NCI-H1105 treated with DMSO at 0.1 percent for 48 hours (cell line): ENCODE results near the gene NTRK2.

Experiments
- DNase-seq: peaks from one replicate; lab custom pipeline; 2025; lab: John Stamatoyannopoulos, UW

Gene NTRK2

GRCh38 chr9:84781458-84781857 is 111.9 kb downstream of the NTRK2 start:
- no peak for DNase-seq

- DNase-seq = no peak
Observed at GRCh38 chr9:84781931-84782866, 112.7 kb downstream of the NTRK2 start.

GRCh38 chr9:84785792-84786547 is 116.4 kb downstream of the NTRK2 start:
- no peak for DNase-seq

- no peak for DNase-seq
Observed at GRCh38 chr9:84788803-84789462, 119.4 kb downstream of the NTRK2 start.

- no peak for DNase-seq
Observed at GRCh38 chr9:84789463-84789830, 119.9 kb downstream of the NTRK2 start.

- no peak for DNase-seq
Observed at GRCh38 chr9:84791643-84792042, 122.1 kb downstream of the NTRK2 start.

GRCh38 chr9:84793251-84793650 is 123.7 kb downstream of the NTRK2 start:
- no peak for DNase-seq

- no peak for DNase-seq
Observed at GRCh38 chr9:84794981-84795637, 125.6 kb downstream of the NTRK2 start.

GRCh38 chr9:84796404-84796803 is 126.9 kb downstream of the NTRK2 start:
- no peak for DNase-seq

- DNase-seq = no peak
Observed at GRCh38 chr9:84799251-84799650, 129.7 kb downstream of the NTRK2 start.

- no peak for DNase-seq
Observed at GRCh38 chr9:84804951-84805694, 135.6 kb downstream of the NTRK2 start.

- DNase-seq = no peak
Observed at GRCh38 chr9:84807431-84807830, 137.9 kb downstream of the NTRK2 start.

GRCh38 chr9:84807870-84808390 is 138.4 kb downstream of the NTRK2 start:
- DNase-seq = no peak

- no peak for DNase-seq
Observed at GRCh38 chr9:84808416-84808815, 138.9 kb downstream of the NTRK2 start.

- no peak for DNase-seq
Observed at GRCh38 chr9:84811072-84811750, 141.7 kb downstream of the NTRK2 start.

GRCh38 chr9:84811751-84812074 is 142.2 kb downstream of the NTRK2 start:
- no peak for DNase-seq

- no peak for DNase-seq
Observed at GRCh38 chr9:84812355-84812754, 142.8 kb downstream of the NTRK2 start.

- no peak for DNase-seq
Observed at GRCh38 chr9:84812847-84813246, 143.3 kb downstream of the NTRK2 start.

- DNase-seq = no peak
Observed at GRCh38 chr9:84815554-84815953, 146.0 kb downstream of the NTRK2 start.

- no peak for DNase-seq
Observed at GRCh38 chr9:84817038-84817437, 147.5 kb downstream of the NTRK2 start.

- no peak for DNase-seq
Observed at GRCh38 chr9:84818791-84819190, 149.3 kb downstream of the NTRK2 start.
